Measurements from ENCODE around the gene FHOD1. TPM values are rescaled to one million over a fixed set of nuclear protein-coding genes. Genes with fewer than 3 reads are reported as not detected.

FHOD1 gene
- total and polyA plus RNA-seq, 2 of the 13 experiments (the other 11 are each of a cell fraction or from before 2014, with no cell fraction given): 20.0 to 20.8 TPM

DNA sequence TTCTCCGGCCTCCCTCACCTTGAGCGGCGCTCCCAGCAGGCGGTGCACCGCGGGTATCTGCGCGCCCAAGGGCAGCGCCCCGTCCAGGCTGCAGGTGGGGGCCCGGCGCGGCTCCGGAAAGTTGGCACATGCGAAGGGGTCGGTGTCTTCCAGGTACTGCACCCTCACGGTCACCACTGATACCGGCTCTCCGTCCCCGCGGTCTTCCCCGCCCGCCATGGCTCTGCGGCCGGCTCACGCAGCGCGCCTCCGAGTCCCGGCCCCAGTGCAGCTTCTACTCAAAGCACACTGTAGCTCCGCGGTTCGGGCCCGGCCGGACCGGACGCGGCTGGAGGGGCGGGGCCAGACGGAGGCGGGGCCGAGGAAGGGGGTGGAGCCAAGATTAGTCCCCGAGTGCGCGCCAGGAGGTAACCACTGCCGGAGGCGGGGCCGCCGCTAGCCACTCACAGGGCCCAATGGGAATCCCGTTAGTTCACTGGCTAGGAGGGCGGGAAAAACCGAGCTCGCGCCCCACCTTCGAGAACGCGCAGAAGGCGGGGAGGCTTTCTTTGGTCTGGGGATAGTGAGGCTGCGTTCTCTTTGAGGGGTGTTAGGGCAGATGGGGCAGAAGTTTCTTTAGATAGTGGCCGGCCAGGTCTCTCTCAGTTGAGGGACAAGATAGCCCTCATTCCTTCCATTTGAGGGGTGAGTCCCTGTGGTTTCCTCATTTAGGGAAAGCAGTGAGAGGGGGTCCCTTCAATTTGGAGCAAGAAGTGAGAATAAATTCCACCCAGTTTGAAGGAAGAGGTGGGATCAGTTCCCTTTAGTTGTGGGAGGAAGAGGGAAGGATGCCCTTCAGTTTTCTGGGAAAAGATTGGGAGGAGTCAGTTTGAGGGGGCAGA lies at the start of gene FHOD1 (continued):
- TF ChIP-seq, protein P1, sequence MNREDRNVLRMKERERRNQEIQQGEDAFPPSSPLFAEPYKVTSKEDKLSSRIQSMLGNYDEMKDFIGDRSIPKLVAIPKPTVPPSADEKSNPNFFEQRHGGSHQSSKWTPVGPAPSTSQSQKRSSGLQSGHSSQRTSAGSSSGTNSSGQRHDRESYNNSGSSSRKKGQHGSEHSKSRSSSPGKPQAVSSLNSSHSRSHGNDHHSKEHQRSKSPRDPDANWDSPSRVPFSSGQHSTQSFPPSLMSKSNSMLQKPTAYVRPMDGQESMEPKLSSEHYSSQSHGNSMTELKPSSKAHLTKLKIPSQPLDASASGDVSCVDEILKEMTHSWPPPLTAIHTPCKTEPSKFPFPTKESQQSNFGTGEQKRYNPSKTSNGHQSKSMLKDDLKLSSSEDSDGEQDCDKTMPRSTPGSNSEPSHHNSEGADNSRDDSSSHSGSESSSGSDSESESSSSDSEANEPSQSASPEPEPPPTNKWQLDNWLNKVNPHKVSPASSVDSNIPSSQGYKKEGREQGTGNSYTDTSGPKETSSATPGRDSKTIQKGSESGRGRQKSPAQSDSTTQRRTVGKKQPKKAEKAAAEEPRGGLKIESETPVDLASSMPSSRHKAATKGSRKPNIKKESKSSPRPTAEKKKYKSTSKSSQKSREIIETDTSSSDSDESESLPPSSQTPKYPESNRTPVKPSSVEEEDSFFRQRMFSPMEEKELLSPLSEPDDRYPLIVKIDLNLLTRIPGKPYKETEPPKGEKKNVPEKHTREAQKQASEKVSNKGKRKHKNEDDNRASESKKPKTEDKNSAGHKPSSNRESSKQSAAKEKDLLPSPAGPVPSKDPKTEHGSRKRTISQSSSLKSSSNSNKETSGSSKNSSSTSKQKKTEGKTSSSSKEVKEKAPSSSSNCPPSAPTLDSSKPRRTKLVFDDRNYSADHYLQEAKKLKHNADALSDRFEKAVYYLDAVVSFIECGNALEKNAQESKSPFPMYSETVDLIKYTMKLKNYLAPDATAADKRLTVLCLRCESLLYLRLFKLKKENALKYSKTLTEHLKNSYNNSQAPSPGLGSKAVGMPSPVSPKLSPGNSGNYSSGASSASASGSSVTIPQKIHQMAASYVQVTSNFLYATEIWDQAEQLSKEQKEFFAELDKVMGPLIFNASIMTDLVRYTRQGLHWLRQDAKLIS (CRISPR knock-in tag; IDR thresholded peaks at IDR 0.05): peak; percentile 72; the same call in 1 of the 2 replicates
- TF ChIP-seq HIC2 (CRISPR knock-in tag; IDR thresholded peaks at IDR 0.05; ENCODE audit: low read depth) (peak; percentile 49; the same call in 1 of the 2 replicates), GPBP1L1 (CRISPR knock-in tag; IDR thresholded peaks at IDR 0.05) (no peak), PTBP1 (IDR thresholded peaks at IDR 0.05; ENCODE audit: low read depth, low read length, poor library complexity, severe bottlenecking) (no peak), ZNF556 (CRISPR knock-in tag; IDR thresholded peaks at IDR 0.05; ENCODE audit: borderline replicate concordance) (no peak), CSRNP2 (CRISPR knock-in tag; conservative IDR thresholded peaks at IDR 0.05; ENCODE audit: low read depth) (no peak), ZNF430 (CRISPR knock-in tag; IDR thresholded peaks at IDR 0.05) (no peak), ZNF12 (CRISPR knock-in tag; IDR thresholded peaks at IDR 0.05) (no peak), CAMTA2 (CRISPR knock-in tag; IDR thresholded peaks at IDR 0.05; ENCODE audit: borderline replicate concordance) (no peak), EHMT2 (IDR thresholded peaks at IDR 0.05; ENCODE audit: borderline replicate concordance, low read depth, low read length) (no peak), ZNF629 (CRISPR knock-in tag; conservative IDR thresholded peaks at IDR 0.05) (no peak), ARID3A (IDR thresholded peaks at IDR 0.05; ENCODE audit: low read depth, low read length) (no peak), HNRNPUL1 (IDR thresholded peaks at IDR 0.05; ENCODE audit: low read depth, low read length) (no peak)
- TF ChIP-seq, protein P2, sequence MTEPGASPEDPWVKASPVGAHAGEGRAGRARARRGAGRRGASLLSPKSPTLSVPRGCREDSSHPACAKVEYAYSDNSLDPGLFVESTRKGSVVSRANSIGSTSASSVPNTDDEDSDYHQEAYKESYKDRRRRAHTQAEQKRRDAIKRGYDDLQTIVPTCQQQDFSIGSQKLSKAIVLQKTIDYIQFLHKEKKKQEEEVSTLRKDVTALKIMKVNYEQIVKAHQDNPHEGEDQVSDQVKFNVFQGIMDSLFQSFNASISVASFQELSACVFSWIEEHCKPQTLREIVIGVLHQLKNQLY (CRISPR knock-in tag; IDR thresholded peaks at IDR 0.05): peak; percentile 52; the same call in 1 of the 2 replicates
- TF ChIP-seq, protein P3, sequence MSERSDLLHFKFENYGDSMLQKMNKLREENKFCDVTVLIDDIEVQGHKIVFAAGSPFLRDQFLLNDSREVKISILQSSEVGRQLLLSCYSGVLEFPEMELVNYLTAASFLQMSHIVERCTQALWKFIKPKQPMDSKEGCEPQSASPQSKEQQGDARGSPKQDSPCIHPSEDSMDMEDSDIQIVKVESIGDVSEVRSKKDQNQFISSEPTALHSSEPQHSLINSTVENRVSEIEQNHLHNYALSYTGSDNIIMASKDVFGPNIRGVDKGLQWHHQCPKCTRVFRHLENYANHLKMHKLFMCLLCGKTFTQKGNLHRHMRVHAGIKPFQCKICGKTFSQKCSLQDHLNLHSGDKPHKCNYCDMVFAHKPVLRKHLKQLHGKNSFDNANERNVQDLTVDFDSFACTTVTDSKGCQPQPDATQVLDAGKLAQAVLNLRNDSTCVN (CRISPR knock-in tag; IDR thresholded peaks at IDR 0.05; ENCODE audit: borderline replicate concordance): no peak
